ENCODE results near the gene PDLIM3. TPM values are rescaled to one million over a fixed set of nuclear protein-coding genes. Genes with fewer than 3 reads are reported as not detected.
"Not testable (repeated sequence)": the region's sequence is repeated elsewhere in the genome, so short reads cannot be mapped to it uniquely, and the experiment has no call there.

The PDLIM3 gene
- total RNA-seq, 1 donor from 2014 or later: 2.5 TPM

GRCh38 chr4:185524888-185525863, 10.1 kb downstream of the PDLIM3 start:
- H3K4me1 Mint-ChIP-seq (ENCODE audit: low read depth): no peaks in the 10 kb centered on the region
- no peak for DNase-seq (ENCODE audit: low spot score)
- H3K4me3 Mint-ChIP-seq (ENCODE audit: low read depth): no peak overlapping the region
- no peak overlapping the region for H3K27ac Mint-ChIP-seq
- H3K27me3 Mint-ChIP-seq (ENCODE audit: low read depth): peaks cover 36% of the 10 kb centered on the region
- intact Hi-C loops (cut with micrococcal nuclease): no loop called here
- H3K9me3 Mint-ChIP-seq: no peaks in the 10 kb centered on the region
- no peaks in the 10 kb centered on the region for H3K36me3 Mint-ChIP-seq (ENCODE audit: low read depth)

GRCh38 chr4:185523862-185524261, 11.4 kb downstream of the PDLIM3 start:
- peaks cover 36% of the 10 kb centered on the region for H3K27me3 Mint-ChIP-seq (ENCODE audit: low read depth)
- H3K4me3 Mint-ChIP-seq (ENCODE audit: low read depth): no peak overlapping the region
- no peaks in the 10 kb centered on the region for H3K36me3 Mint-ChIP-seq (ENCODE audit: low read depth)
- no peaks in the 10 kb centered on the region for H3K9me3 Mint-ChIP-seq
- H3K4me1 Mint-ChIP-seq (ENCODE audit: low read depth): no peaks in the 10 kb centered on the region
- intact Hi-C loops (cut with micrococcal nuclease): no loop called here
- H3K27ac Mint-ChIP-seq: no peak overlapping the region
- no peak for DNase-seq (ENCODE audit: low spot score)

GRCh38 chr4:185522451-185522850, 12.9 kb downstream of the PDLIM3 start:
- H3K27me3 Mint-ChIP-seq (ENCODE audit: low read depth): peaks cover 38% of the 10 kb centered on the region
- no peak for DNase-seq (ENCODE audit: low spot score)
- no peaks in the 10 kb centered on the region for H3K9me3 Mint-ChIP-seq
- no peaks in the 10 kb centered on the region for H3K36me3 Mint-ChIP-seq (ENCODE audit: low read depth)
- intact Hi-C loops (cut with micrococcal nuclease): no loop called here
- H3K4me3 Mint-ChIP-seq (ENCODE audit: low read depth): no peak overlapping the region
- H3K27ac Mint-ChIP-seq: no peak overlapping the region
- no peaks in the 10 kb centered on the region for H3K4me1 Mint-ChIP-seq (ENCODE audit: low read depth)

- no peaks in the 10 kb centered on the region for H3K36me3 Mint-ChIP-seq (ENCODE audit: low read depth)
- H3K4me1 Mint-ChIP-seq (ENCODE audit: low read depth): no peaks in the 10 kb centered on the region
- no peak overlapping the region for H3K4me3 Mint-ChIP-seq (ENCODE audit: low read depth)
- H3K27me3 Mint-ChIP-seq (ENCODE audit: low read depth): peaks cover 37% of the 10 kb centered on the region
- DNase-seq (ENCODE audit: low spot score): no peak
- intact Hi-C loops (cut with micrococcal nuclease): no loop called here
- H3K27ac Mint-ChIP-seq: no peak overlapping the region
- H3K9me3 Mint-ChIP-seq: no peaks in the 10 kb centered on the region
Measured at GRCh38 chr4:185520119-185520518, 15.2 kb downstream of the PDLIM3 start.

- Mint-ChIP-seq H3K9me3 (no peaks in the 10 kb centered on the region), H3K27me3 (ENCODE audit: low read depth) (peaks cover 44% of the 10 kb centered on the region), H3K4me1 (ENCODE audit: low read depth) (peaks cover 5% of the 10 kb centered on the region), H3K4me3 (ENCODE audit: low read depth) (no peak overlapping the region), H3K27ac (no peak overlapping the region), H3K36me3 (ENCODE audit: low read depth) (no peaks in the 10 kb centered on the region)
- intact Hi-C loops (cut with micrococcal nuclease): no loop called here
- DNase-seq (ENCODE audit: low spot score): no peak
Measured at GRCh38 chr4:185518494-185518893, 16.8 kb downstream of the PDLIM3 start.

- intact Hi-C loops (cut with micrococcal nuclease): no loop called here
- peaks cover 7% of the 10 kb centered on the region for H3K4me1 Mint-ChIP-seq (ENCODE audit: low read depth)
- no peaks in the 10 kb centered on the region for H3K9me3 Mint-ChIP-seq
- no peaks in the 10 kb centered on the region for H3K36me3 Mint-ChIP-seq (ENCODE audit: low read depth)
- no peak overlapping the region for H3K27ac Mint-ChIP-seq
- peaks cover 47% of the 10 kb centered on the region for H3K27me3 Mint-ChIP-seq (ENCODE audit: low read depth)
- no peak for DNase-seq (ENCODE audit: low spot score)
- no peak overlapping the region for H3K4me3 Mint-ChIP-seq (ENCODE audit: low read depth)
Measured at GRCh38 chr4:185518069-185518468, 17.2 kb downstream of the PDLIM3 start.

- H3K27ac Mint-ChIP-seq: no peak overlapping the region
- no peaks in the 10 kb centered on the region for H3K9me3 Mint-ChIP-seq
- peaks cover 9% of the 10 kb centered on the region for H3K4me1 Mint-ChIP-seq (ENCODE audit: low read depth)
- peaks cover 53% of the 10 kb centered on the region for H3K27me3 Mint-ChIP-seq (ENCODE audit: low read depth)
- DNase-seq (ENCODE audit: low spot score): no peak
- intact Hi-C loops (cut with micrococcal nuclease): no loop called here
- H3K4me3 Mint-ChIP-seq (ENCODE audit: low read depth): no peak overlapping the region
- no peaks in the 10 kb centered on the region for H3K36me3 Mint-ChIP-seq (ENCODE audit: low read depth)
Measured at GRCh38 chr4:185515248-185515647, 20.1 kb downstream of the PDLIM3 start.

GRCh38 chr4:185514182-185514697, 21.1 kb downstream of the PDLIM3 start:
- peaks cover 60% of the 10 kb centered on the region for H3K27me3 Mint-ChIP-seq (ENCODE audit: low read depth)
- intact Hi-C loops (cut with micrococcal nuclease): no loop called here
- H3K9me3 Mint-ChIP-seq: no peaks in the 10 kb centered on the region
- H3K4me3 Mint-ChIP-seq (ENCODE audit: low read depth): no peak overlapping the region
- H3K36me3 Mint-ChIP-seq (ENCODE audit: low read depth): no peaks in the 10 kb centered on the region
- H3K4me1 Mint-ChIP-seq (ENCODE audit: low read depth): peaks cover 9% of the 10 kb centered on the region
- DNase-seq (ENCODE audit: low spot score): no peak
- no peak overlapping the region for H3K27ac Mint-ChIP-seq

- intact Hi-C loops (cut with micrococcal nuclease): no loop called here
- no peak overlapping the region for H3K27ac Mint-ChIP-seq
- H3K27me3 Mint-ChIP-seq (ENCODE audit: low read depth): peaks cover 59% of the 10 kb centered on the region
- H3K4me1 Mint-ChIP-seq (ENCODE audit: low read depth): peaks cover 9% of the 10 kb centered on the region
- no peak for DNase-seq (ENCODE audit: low spot score)
- H3K4me3 Mint-ChIP-seq (ENCODE audit: low read depth): no peak overlapping the region
- H3K36me3 Mint-ChIP-seq (ENCODE audit: low read depth): no peaks in the 10 kb centered on the region
- H3K9me3 Mint-ChIP-seq: no peaks in the 10 kb centered on the region
Measured at GRCh38 chr4:185513489-185514181, 21.7 kb downstream of the PDLIM3 start.

- intact Hi-C loops (cut with micrococcal nuclease): no loop called here
- Mint-ChIP-seq H3K9me3 (no peaks in the 10 kb centered on the region), H3K27ac (no peak overlapping the region)
Measured at GRCh38 chr4:185512516-185512915, 22.8 kb downstream of the PDLIM3 start.

GRCh38 chr4:185511243-185511642, 24.1 kb downstream of the PDLIM3 start:
- H3K36me3 Mint-ChIP-seq (ENCODE audit: low read depth); DNase-seq (ENCODE audit: low spot score); H3K4me3 Mint-ChIP-seq (ENCODE audit: low read depth); H3K9me3 Mint-ChIP-seq; H3K27ac Mint-ChIP-seq; intact Hi-C loops (cut with micrococcal nuclease); H3K4me1 Mint-ChIP-seq (ENCODE audit: low read depth): not testable (repeated sequence)
- H3K27me3 Mint-ChIP-seq (ENCODE audit: low read depth): peaks cover 59% of the 10 kb centered on the region

More at GRCh38 chr4:185512516-185512915, 22.8 kb downstream of the PDLIM3 start:
- no peak overlapping the region for H3K4me3 Mint-ChIP-seq (ENCODE audit: low read depth)
- no peaks in the 10 kb centered on the region for H3K36me3 Mint-ChIP-seq (ENCODE audit: low read depth)
- peaks cover 9% of the 10 kb centered on the region for H3K4me1 Mint-ChIP-seq (ENCODE audit: low read depth)
- peaks cover 63% of the 10 kb centered on the region for H3K27me3 Mint-ChIP-seq (ENCODE audit: low read depth)
- DNase-seq (ENCODE audit: low spot score): no peak

GRCh38 chr4:185510806-185511205, 24.5 kb downstream of the PDLIM3 start:
- DNase-seq (ENCODE audit: low spot score): no peak
- Mint-ChIP-seq H3K4me3 (ENCODE audit: low read depth) (no peak overlapping the region), H3K36me3 (ENCODE audit: low read depth) (no peaks in the 10 kb centered on the region), H3K27me3 (ENCODE audit: low read depth) (peaks cover 59% of the 10 kb centered on the region), H3K4me1 (ENCODE audit: low read depth) (peaks cover 9% of the 10 kb centered on the region), H3K9me3 (no peaks in the 10 kb centered on the region), H3K27ac (no peak overlapping the region)
- intact Hi-C loops (cut with micrococcal nuclease): no loop called here

GRCh38 chr4:185508181-185508580, 27.1 kb downstream of the PDLIM3 start:
- no peak for DNase-seq (ENCODE audit: low spot score)
- H3K27ac Mint-ChIP-seq: no peak overlapping the region
- H3K4me1 Mint-ChIP-seq (ENCODE audit: low read depth): peaks cover 3% of the 10 kb centered on the region
- intact Hi-C loops (cut with micrococcal nuclease): no loop called here
- no peaks in the 10 kb centered on the region for H3K36me3 Mint-ChIP-seq (ENCODE audit: low read depth)
- H3K9me3 Mint-ChIP-seq: no peaks in the 10 kb centered on the region
- peaks cover 40% of the 10 kb centered on the region for H3K27me3 Mint-ChIP-seq (ENCODE audit: low read depth)
- no peak overlapping the region for H3K4me3 Mint-ChIP-seq (ENCODE audit: low read depth)

Data from activated T-helper 2 cell treated with anti-CD3 and anti-CD28 coated beads, Interferon-gamma antibody, Interleukin-2, Interleukin-4, amounts not matched to agents 10 μg/mL and 5 μg/mL and 100 μg/mL, durations not matched to agents 14 hours and 24 hours and 36 hours (primary cell).